Measurements from ENCODE around the gene SCYGR5.

The SCYGR5 gene

DNA sequence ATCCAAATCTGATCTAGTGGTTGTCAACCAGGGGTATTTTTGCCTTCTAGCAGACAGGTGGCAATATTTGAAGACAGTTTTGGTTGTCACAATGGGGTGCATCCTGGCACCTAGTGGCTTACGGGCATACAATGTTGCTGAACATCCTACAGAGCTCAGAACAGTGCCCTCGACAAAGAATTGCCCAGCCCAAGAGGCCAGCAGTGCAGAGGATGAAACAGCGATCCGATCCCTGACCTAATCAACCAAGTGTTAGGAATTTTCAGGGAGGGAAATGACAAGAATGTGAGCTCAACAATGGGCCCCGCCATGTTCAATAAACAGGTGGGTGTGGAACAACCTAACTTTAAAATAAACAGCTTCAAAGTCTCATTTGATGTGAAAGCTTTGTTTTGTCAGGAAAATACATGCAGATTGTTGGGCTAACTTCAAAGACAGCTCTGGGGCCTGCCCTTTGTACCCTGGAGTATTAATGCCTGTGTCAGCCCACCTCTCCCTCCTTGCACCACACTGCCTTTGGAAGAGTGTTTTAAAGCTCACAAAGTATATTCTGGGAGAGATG, 22.5 kb upstream of the SCYGR5 start:
- no peak overlapping the region for H3K27ac ChIP-seq (ENCODE audit: extremely low read depth, low read depth, low read length)
- TF ChIP-seq MEIS1 (CRISPR knock-in tag; IDR thresholded peaks at IDR 0.05; ENCODE audit: borderline replicate concordance) (no peak), ZNF175 (tag by site-specific recombination; IDR thresholded peaks at IDR 0.05) (no peak), ZNF510 (tag by site-specific recombination; IDR thresholded peaks at IDR 0.05; ENCODE audit: insufficient replicate concordance) (no peak), ZNF560 (tag by site-specific recombination; IDR thresholded peaks at IDR 0.05; ENCODE audit: borderline replicate concordance) (no peak), ZNF416 (tag by site-specific recombination; IDR thresholded peaks at IDR 0.05) (no peak), ZNF169 (tag by site-specific recombination; IDR thresholded peaks at IDR 0.05) (no peak), SALL2 (tag by site-specific recombination; IDR thresholded peaks at IDR 0.05; ENCODE audit: borderline replicate concordance) (no peak), ZNF701 (tag by site-specific recombination; IDR thresholded peaks at IDR 0.05) (no peak), ZNF654 (tag by site-specific recombination; IDR thresholded peaks at IDR 0.05; ENCODE audit: low read depth) (no peak), SETDB1 (IDR thresholded peaks at IDR 0.05; ENCODE audit: insufficient read length, low read length) (no peak), ZNF211 (tag by site-specific recombination; IDR thresholded peaks at IDR 0.05; ENCODE audit: low read depth) (no peak), YY1 (tag by site-specific recombination; IDR thresholded peaks at IDR 0.05) (no peak), ZNF629 (tag by site-specific recombination; IDR thresholded peaks at IDR 0.05) (no peak), REPIN1 (tag by site-specific recombination; IDR thresholded peaks at IDR 0.05; ENCODE audit: low read depth) (no peak), ZNF274 (IDR thresholded peaks at IDR 0.05; ENCODE audit: low read length) (no peak), ZNF274 (tag by site-specific recombination; IDR thresholded peaks at IDR 0.05; ENCODE audit: borderline replicate concordance) (no peak), ZNF530 (tag by site-specific recombination; IDR thresholded peaks at IDR 0.05; ENCODE audit: low read depth) (no peak), ZNF768 (tag by site-specific recombination; IDR thresholded peaks at IDR 0.05) (no peak), ZNF202 (tag by site-specific recombination; IDR thresholded peaks at IDR 0.05; ENCODE audit: borderline replicate concordance) (no peak)
- TF ChIP-seq, protein P1, sequence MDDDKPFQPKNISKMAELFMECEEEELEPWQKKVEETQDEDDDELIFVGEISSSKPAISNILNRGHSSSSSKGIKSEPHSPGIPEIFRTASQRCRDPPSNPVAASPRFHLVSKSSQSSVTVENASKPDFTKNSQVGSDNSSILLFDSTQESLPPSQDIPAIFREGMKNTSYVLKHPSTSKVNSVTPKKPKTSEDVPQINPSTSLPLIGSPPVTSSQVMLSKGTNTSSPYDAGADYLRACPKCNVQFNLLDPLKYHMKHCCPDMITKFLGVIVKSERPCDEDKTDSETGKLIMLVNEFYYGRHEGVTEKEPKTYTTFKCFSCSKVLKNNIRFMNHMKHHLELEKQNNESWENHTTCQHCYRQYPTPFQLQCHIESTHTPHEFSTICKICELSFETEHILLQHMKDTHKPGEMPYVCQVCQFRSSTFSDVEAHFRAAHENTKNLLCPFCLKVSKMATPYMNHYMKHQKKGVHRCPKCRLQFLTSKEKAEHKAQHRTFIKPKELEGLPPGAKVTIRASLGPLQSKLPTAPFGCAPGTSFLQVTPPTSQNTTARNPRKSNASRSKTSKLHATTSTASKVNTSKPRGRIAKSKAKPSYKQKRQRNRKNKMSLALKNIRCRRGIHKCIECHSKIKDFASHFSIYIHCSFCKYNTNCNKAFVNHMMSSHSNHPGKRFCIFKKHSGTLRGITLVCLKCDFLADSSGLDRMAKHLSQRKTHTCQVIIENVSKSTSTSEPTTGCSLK (tag by site-specific recombination; IDR thresholded peaks at IDR 0.05), result no peak
- no peaks in the 10 kb centered on the region for H3K36me3 ChIP-seq (ENCODE audit: control insufficient read depth in 2 of 2, insufficient read depth in 1 of 2, low read length in 2 of 2)
- H3K9me3 ChIP-seq (ENCODE audit: control insufficient read depth, insufficient read depth, low read depth, low read length), result no peaks in the 10 kb centered on the region
- H3K4me1 ChIP-seq (ENCODE audit: control insufficient read depth, insufficient read depth, low read length), result no peaks in the 10 kb centered on the region
- no peak overlapping the region for H3K4me3 ChIP-seq (ENCODE audit: low read depth, low read length)
- POLR2A ChIA-PET, result no interaction called here
- CTCF ChIA-PET, result interaction anchor here (0.8 to 1.5 kb wide), 5 partner anchors 9 to 219 kb away, joined by 3 to 6 read pairs (median 3); no protein-coding TSS in a partner anchor

DNA sequence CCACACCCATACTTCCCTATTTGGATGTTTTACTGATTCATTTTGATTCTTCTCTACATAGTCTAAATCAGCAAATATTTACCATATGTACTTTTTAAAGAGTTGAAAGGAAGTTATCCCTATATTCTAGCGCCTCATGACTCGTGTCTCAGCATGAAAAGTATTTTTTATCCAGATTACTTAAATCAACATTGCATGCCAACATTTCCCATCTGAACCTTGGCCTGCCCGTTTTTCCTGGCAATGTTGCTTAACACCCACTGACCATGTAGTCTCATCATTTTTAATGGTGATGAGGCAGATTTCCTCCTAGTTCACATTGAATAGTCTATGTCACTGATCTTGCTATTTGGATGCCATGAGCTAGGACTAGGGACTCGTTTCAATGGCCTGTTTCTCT, 13.2 kb upstream of the SCYGR5 start:
- ChIA-PET POLR2A (interaction anchor here (0.5 kb wide), 1 partner anchor 87 kb away, joined by 4 read pairs; no protein-coding TSS in a partner anchor), CTCF (interaction anchor here (1.4 kb wide), 1 partner anchor 9 kb away, joined by 6 read pairs; no protein-coding TSS in a partner anchor)
- no peaks in the 10 kb centered on the region for H3K36me3 ChIP-seq (ENCODE audit: control insufficient read depth in 2 of 2, insufficient read depth in 1 of 2, low read length in 2 of 2)
- no peak overlapping the region for H3K27ac ChIP-seq (ENCODE audit: extremely low read depth, low read depth, low read length)
- TF ChIP-seq INSM2 (tag by site-specific recombination; IDR thresholded peaks at IDR 0.05) (no peak), AEBP2 (tag by site-specific recombination; IDR thresholded peaks at IDR 0.05; ENCODE audit: borderline replicate concordance) (no peak)
- H3K4me1 ChIP-seq (ENCODE audit: control insufficient read depth, insufficient read depth, low read length), result no peaks in the 10 kb centered on the region
- H3K4me3 ChIP-seq (ENCODE audit: low read depth, low read length), result no peak overlapping the region
- no peaks in the 10 kb centered on the region for H3K9me3 ChIP-seq (ENCODE audit: control insufficient read depth, insufficient read depth, low read depth, low read length)

Measured in HEK293 (cell line).